Umbilical cord (tissue), 2 donors: ENCODE results near the gene GEMIN5. TPM values are rescaled to one million over a fixed set of nuclear protein-coding genes. Genes with fewer than 3 reads are reported as not detected.
"Not testable (repeated sequence)": the region's sequence is repeated elsewhere in the genome, so short reads cannot be mapped to it uniquely, and the experiment has no call there.

Experiments
- DNase-seq: peaks from one replicate; pipeline ENCODE4 v3.0.0-alpha.2; 2015; ENCODE audit warnings: low spot score
- total RNA-seq: library from RNA; depleted of rRNA; stranded (reverse); fragments of >200 nt; gene quantifications from one replicate; pipeline ENCODE4 v1.2.3, GENCODE V29; 2014; ENCODE audit warnings: low replicate concordance; ENCODE audit not compliant: insufficient read depth

The GEMIN5 gene, protein sequence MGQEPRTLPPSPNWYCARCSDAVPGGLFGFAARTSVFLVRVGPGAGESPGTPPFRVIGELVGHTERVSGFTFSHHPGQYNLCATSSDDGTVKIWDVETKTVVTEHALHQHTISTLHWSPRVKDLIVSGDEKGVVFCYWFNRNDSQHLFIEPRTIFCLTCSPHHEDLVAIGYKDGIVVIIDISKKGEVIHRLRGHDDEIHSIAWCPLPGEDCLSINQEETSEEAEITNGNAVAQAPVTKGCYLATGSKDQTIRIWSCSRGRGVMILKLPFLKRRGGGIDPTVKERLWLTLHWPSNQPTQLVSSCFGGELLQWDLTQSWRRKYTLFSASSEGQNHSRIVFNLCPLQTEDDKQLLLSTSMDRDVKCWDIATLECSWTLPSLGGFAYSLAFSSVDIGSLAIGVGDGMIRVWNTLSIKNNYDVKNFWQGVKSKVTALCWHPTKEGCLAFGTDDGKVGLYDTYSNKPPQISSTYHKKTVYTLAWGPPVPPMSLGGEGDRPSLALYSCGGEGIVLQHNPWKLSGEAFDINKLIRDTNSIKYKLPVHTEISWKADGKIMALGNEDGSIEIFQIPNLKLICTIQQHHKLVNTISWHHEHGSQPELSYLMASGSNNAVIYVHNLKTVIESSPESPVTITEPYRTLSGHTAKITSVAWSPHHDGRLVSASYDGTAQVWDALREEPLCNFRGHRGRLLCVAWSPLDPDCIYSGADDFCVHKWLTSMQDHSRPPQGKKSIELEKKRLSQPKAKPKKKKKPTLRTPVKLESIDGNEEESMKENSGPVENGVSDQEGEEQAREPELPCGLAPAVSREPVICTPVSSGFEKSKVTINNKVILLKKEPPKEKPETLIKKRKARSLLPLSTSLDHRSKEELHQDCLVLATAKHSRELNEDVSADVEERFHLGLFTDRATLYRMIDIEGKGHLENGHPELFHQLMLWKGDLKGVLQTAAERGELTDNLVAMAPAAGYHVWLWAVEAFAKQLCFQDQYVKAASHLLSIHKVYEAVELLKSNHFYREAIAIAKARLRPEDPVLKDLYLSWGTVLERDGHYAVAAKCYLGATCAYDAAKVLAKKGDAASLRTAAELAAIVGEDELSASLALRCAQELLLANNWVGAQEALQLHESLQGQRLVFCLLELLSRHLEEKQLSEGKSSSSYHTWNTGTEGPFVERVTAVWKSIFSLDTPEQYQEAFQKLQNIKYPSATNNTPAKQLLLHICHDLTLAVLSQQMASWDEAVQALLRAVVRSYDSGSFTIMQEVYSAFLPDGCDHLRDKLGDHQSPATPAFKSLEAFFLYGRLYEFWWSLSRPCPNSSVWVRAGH (N-terminal part only)
- 7.7 TPM for total RNA-seq

DNA sequence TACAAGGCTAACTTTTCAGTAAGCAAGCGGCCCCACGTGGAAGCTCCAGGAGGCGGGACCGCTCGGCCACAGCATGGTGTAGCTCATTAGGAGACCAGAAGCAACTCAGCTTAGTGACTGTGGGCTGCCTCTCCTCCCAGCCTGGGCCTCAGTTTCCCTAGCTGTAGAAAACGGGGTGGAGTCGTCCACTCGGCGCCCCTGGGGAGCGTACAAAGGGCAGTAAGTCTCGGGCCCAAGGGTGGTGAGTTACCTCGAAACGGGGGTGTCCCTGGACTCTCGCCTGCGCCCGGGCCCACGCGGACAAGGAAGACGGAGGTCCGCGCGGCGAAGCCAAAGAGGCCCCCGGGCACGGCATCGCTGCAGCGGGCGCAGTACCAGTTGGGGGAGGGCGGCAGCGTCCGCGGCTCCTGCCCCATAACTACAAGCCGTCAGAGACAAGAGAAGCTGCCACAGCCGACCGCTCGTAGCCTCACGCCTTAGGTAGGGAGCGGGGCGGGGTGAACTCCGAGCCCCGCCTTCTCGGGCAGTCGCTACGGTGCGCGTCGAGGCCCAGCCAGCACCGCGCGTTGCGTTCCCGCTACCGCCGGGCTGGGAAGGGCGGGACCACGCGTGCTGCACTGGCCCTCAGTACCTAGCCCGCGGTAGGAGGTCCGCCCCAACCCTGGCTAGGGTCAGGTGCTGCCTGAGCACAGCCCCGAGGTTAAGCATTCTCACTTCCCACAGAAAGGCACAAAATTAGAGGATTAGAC is at the start of gene GEMIN5:
GEMIN5 (minus strand) TSS at position 494 of the 749 bp plus-strand sequence; CDS start at position 416, 78 bp downstream.
- peak; percentile 88 for DNase-seq

DNA sequence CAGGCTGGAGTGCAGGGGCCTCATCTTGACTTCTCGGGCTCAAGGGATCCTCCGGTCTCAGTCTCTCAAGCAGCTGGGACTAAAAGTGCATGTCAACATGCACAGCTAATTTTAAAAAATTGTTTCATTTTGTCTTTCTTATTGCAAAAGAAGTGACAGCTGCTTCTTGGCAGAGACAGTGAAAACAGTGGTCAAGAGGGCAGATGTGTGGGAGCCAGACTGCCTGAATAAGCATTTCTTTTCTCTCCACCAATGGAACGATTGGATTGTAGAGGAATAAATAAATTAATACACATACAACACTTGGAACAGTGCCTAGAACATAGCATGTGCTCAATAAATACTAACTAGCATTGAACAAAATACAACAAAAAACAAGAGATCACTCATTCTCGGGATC is 48.1 kb upstream of the GEMIN5 start:
- DNase-seq = no peak

DNA sequence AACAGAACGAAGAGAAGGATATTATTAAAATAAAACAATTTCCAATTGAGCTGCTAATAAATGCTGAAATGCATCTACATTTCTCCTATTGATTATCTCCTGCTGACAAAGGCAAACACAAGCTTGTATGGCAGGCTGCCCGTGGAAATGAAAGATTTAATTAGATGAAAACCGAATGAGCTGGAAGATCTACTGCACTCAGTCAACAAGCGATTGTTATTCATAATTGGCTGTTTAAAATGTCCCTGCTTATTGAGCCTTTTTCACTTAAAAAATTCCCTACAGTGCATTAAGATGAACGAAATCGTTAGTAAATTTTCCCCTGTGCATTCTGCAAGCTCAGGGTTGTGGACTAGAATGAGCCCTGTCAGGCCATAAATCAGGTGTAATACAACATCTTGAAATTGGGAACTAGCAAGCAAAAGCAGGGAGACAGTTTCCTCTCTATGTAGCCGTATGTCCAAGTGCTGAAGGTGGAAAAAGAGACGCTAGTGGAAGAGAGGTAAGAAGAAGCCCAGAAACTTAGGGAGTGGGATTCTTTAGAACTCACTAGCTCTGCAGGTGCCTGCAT is 47.0 kb upstream of the GEMIN5 start:
- DNase-seq = no peak

- not testable (repeated sequence) for DNase-seq
Observed at GRCh38 chr5:154978294-154978693, 40.3 kb upstream of the GEMIN5 start.

GRCh38 chr5:154977409-154977808 is 39.4 kb upstream of the GEMIN5 start:
- DNase-seq = no peak

GRCh38 chr5:154976082-154976481 is 38.1 kb upstream of the GEMIN5 start:
- DNase-seq = not testable (repeated sequence)

DNA sequence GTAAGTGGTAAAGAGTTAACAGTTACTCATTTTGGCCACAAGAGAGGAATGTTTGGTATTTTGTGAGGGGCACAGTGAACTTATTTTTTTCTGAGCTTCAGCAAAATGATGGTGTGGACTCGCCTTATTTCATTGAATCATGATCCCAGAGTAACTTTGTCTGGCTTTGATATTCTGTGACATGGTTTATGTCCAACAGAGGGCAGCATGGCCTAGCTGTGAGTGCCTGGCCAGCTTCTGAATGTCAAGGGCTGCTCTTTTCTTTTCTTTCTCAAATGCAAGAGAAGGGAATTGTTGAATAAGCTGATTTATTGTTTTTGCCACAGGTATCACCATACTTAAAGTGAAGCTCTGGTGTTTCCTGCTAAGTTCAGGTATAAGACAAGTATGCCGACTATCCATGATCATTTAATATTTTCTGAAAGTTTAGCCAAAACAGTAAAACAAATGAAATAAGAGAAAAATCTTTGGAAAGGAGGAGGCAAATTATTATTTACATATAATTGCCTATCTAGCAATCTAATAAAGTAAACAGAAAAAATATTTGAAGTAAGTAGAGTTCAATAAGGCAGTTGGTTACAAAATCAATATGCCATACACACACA is 34.6 kb upstream of the GEMIN5 start:
- DNase-seq = peak; percentile 75

DNA sequence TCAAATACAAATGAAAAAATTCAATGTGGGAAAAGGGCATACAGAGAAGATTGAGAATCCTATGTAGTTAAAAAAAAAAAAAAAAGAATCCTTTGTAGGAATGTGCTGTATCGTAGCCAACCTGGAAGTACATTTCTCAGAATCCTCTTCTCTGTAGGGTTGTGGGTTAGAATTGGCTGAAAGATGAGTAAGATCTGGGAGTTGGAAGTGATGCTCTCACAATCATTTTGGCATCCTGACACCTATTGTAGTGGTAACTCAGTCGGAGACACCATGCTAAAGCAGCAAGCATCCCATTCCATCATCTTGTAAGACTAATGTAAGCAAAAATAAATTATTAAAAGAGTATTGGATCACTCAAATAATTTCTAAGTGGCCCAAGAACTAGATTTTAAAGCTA is 33.5 kb upstream of the GEMIN5 start:
- DNase-seq = no peak

- DNase-seq = no peak
Observed at GRCh38 chr5:154970759-154971158, 32.7 kb upstream of the GEMIN5 start.

- no peak for DNase-seq
Observed at GRCh38 chr5:154968953-154969352, 30.9 kb upstream of the GEMIN5 start.

GRCh38 chr5:154967421-154968024 is 29.5 kb upstream of the GEMIN5 start:
- no peak for DNase-seq

- no peak for DNase-seq
Observed at GRCh38 chr5:154966874-154967273, 28.9 kb upstream of the GEMIN5 start.

DNA sequence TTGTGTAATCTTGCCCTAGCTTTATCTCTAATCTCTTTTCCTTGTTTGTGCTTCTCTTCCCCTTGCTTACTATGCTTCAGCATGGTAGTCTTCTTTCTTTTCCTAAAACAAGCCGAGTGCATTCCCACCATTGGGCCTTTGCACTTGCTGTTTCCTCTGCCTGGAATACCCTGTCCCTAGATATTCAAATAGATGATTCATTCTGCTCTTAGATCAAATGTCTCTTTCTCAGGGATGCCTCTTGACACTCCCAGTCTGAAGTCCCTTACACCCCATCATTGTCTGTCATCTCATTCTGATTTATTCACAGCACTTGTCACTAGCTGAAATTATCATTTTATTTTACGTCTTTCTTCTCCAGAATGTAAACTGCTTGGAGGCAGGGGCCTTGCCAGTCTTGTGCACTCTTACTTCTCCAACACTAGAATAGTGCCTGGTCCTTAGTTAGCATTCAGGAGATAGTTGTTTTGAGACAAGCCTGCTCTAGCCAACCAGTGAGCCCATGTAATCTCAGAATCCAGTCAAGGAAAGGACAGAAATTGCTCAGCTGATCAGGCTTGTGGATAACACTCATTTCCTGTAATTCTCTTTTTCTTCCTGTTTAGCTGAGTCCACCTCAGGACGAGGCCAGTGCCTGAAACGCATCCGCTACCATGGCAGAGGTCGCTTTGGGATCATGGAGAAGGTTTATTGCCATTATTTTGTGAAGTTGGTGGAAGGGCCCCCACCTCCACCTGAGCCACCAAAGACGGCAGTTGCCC is 28.2 kb upstream of the GEMIN5 start:
- no peak for DNase-seq

DNA sequence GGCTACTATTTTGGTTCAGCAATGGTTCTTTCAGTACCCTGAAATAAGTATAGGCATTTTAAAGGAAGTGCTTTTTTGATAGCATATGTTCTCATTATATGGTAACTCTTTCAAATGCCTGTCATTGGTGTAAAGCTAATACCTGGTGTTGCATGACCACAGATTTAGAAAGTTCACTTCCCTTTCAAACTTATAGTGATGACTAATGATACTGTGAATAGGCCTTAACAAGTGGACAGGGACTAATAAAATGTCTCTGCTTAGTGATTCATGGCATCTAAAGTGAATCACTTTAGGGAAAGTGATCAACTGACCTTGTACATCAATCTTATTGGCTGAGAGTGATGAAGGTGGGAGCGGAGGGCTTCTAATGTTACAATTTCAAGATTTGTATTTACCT is 24.5 kb upstream of the GEMIN5 start:
- DNase-seq = no peak

DNA sequence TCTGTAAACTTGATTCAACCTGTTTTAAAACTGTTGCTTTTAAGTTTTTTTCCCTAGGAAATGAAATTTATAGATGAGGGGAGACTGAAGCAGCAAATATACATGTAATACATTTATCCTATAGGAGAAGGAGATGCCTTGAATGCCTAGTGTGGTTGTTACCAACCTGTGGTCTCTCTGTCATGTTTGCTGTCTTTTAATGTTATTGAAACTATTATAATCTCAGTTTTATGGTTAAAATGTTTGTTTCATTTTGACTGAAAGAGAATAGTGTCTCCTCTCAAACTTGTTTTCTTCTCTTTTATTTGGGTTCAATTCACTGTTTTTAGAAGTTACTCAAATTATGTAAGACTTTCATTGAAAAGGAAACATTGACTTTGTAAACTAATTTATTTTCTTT is 18.7 kb upstream of the GEMIN5 start:
- DNase-seq = no peak

- DNase-seq = no peak
Observed at GRCh38 chr5:154949781-154950180, 11.8 kb upstream of the GEMIN5 start.

DNA sequence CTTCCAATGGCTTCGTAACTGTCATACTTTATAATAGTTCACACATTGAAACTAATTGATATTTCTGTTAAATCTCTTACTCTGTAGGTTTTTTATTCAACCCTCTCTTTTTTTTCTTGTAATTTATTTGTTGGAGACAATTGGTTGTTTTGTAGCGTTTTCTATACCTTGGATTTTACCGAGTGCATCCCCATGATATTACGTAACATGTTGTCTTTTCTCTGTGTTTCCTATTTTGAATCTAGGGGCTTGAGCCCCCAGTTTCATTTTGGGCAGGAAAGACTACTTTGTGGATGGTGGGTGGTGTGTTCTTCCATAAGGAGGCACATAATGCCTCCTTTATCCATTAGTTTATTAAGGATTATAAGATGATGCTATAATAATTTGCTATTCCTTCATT is 10.3 kb upstream of the GEMIN5 start:
- DNase-seq = no peak

DNA sequence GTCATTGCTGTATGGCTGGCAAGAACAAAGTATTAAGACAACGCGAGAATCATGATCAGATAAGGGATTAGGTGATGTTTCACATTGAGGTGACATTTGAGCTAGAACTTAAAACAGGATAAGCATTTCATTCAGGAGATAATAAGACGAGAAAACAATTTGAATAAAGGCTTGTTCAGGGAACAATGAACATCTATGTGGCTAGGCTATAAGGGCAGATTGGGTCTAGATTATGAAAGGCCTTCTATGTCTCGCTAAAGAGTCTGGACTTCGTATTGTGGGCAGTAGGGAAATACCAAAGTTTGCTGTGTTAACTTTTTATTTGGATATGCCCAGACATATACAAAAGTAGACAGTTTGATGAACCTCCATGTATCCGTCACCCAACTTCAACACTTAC is 9.8 kb upstream of the GEMIN5 start:
- DNase-seq = no peak

DNA sequence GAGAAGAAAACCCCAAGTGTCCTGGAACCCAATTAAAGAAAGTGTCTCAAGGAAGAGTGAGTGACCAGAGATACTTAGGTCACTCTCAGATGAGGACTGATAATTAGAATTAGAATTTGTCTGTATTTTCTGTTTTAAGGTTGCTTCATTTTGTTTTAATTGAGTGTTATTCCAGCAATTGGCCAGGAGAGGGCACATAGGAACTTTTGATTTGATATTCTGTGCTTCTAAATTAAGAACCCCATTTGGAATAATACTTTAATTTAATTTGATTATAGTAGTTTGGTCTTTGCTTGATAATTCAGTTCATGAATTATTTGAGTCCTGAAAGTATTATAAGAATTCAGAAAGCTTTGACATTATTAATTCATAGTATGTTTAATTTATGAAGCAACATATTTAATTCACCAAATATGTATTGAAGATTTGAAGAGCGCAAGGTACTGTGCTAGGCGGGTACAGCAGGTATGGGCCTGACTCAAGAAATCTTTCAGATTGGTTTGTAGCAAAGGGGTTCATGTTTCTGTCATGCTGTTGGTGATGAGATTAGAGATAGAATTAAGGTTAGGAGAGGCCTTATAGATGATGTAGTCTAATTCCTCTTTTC is 7.8 kb upstream of the GEMIN5 start:
- DNase-seq = no peak
